ENCODE data around the gene IRAK1BP1.
A peak's percentile ranks its signal among the peaks of the same experiment; 100 is the strongest.
"Not testable (repeated sequence)": the region's sequence is repeated elsewhere in the genome, so short reads cannot be mapped to it uniquely, and the experiment has no call there.

The IRAK1BP1 gene

GRCh38 chr6:78867370-78868040, at the start of gene IRAK1BP1:
Gene IRAK1BP1 (plus strand): TSS chr6:78867551. CDS start chr6:78867577, 26 bp downstream.
- peak; percentile 83 for DNase-seq (ENCODE audit: low spot score)

- no peak for DNase-seq (ENCODE audit: low spot score)
These were observed 43.3 kb upstream of the IRAK1BP1 start for GRCh38 chr6:78824045-78824444.

- DNase-seq (ENCODE audit: low spot score) = no peak
These were observed 37.9 kb upstream of the IRAK1BP1 start for GRCh38 chr6:78829407-78829806.

- DNase-seq (ENCODE audit: low spot score) = no peak
These were observed 36.5 kb upstream of the IRAK1BP1 start for GRCh38 chr6:78830805-78831204.

GRCh38 chr6:78831492-78831891, 35.9 kb upstream of the IRAK1BP1 start:
- DNase-seq (ENCODE audit: low spot score) = no peak

- no peak for DNase-seq (ENCODE audit: low spot score)
These were observed 35.1 kb upstream of the IRAK1BP1 start for GRCh38 chr6:78832091-78832808.

GRCh38 chr6:78835817-78836216, 31.5 kb upstream of the IRAK1BP1 start:
- peak; percentile 15 for DNase-seq (ENCODE audit: low spot score)

GRCh38 chr6:78836598-78836997, 30.8 kb upstream of the IRAK1BP1 start:
- DNase-seq (ENCODE audit: low spot score) = no peak

GRCh38 chr6:78841111-78841510, 26.2 kb upstream of the IRAK1BP1 start:
- DNase-seq (ENCODE audit: low spot score) = no peak

- DNase-seq (ENCODE audit: low spot score) = no peak
These were observed 24.4 kb upstream of the IRAK1BP1 start for GRCh38 chr6:78842953-78843352.

- no peak for DNase-seq (ENCODE audit: low spot score)
These were observed 22.5 kb upstream of the IRAK1BP1 start for GRCh38 chr6:78844899-78845298.

GRCh38 chr6:78845567-78845966, 21.8 kb upstream of the IRAK1BP1 start:
- no peak for DNase-seq (ENCODE audit: low spot score)

- DNase-seq (ENCODE audit: low spot score) = no peak
These were observed 16.7 kb upstream of the IRAK1BP1 start for GRCh38 chr6:78850621-78851020.

GRCh38 chr6:78851156-78851555, 16.2 kb upstream of the IRAK1BP1 start:
- no peak for DNase-seq (ENCODE audit: low spot score)

- DNase-seq (ENCODE audit: low spot score) = no peak
These were observed 12.8 kb upstream of the IRAK1BP1 start for GRCh38 chr6:78854546-78854945.

- not testable (repeated sequence) for DNase-seq (ENCODE audit: low spot score)
These were observed 8.9 kb upstream of the IRAK1BP1 start for GRCh38 chr6:78858339-78858938.

- DNase-seq (ENCODE audit: low spot score) = no peak
These were observed 5.8 kb upstream of the IRAK1BP1 start for GRCh38 chr6:78861509-78861908.

GRCh38 chr6:78863576-78863975, 3.8 kb upstream of the IRAK1BP1 start:
- DNase-seq (ENCODE audit: low spot score) = no peak

GRCh38 chr6:78864957-78865356, 2.4 kb upstream of the IRAK1BP1 start:
- no peak for DNase-seq (ENCODE audit: low spot score)

- DNase-seq (ENCODE audit: low spot score) = no peak
These were observed 356 bp upstream of the IRAK1BP1 start for GRCh38 chr6:78867020-78867369.

- peak; percentile 2 for DNase-seq (ENCODE audit: low spot score)
These were observed 765 bp downstream of the IRAK1BP1 start for GRCh38 chr6:78868116-78868515.

GRCh38 chr6:78875505-78875904, 8.2 kb downstream of the IRAK1BP1 start:
- no peak for DNase-seq (ENCODE audit: low spot score)

- no peak for DNase-seq (ENCODE audit: low spot score)
These were observed 16.3 kb downstream of the IRAK1BP1 start for GRCh38 chr6:78883651-78884050.

All from LoVo (cell line).